PFSK-1 (cell line): ENCODE data around the gene CCL11.

Experiments
- POLR2AphosphoS5 ChIP-seq: IDR thresholded peaks from 2 replicates; pipeline ENCODE4 v1.6.1; 2012; ENCODE audit warnings: low read depth, mild to moderate bottlenecking, control low read depth, low read length, moderate library complexity
- TAF1 ChIP-seq: IDR thresholded peaks from 2 replicates; pipeline ENCODE4 v1.6.1; 2012; ENCODE audit warnings: low read length, control low read depth, borderline replicate concordance; ENCODE audit not compliant: insufficient read depth

GRCh38 chr17:34291721-34292348 is 6.3 kb downstream of the CCL11 start:
- no peak for TF ChIP-seq TAF1
- TF ChIP-seq POLR2AphosphoS5 = no peak
